Neural cell (in vitro differentiated cells): Measurements from ENCODE around the gene GJA3. TPM values are rescaled to one million over a fixed set of nuclear protein-coding genes. Genes with fewer than 3 reads are reported as not detected.

Experiments
- H2AFZ ChIP-seq: fragments of 200-600, 300-800 bp; sonication (generic), shearing (Covaris generic); 2 replicates; pipeline ENCODE4 v1.6.0; 2014; ENCODE audit warnings: low read depth, mild to moderate bottlenecking, antibody characterized with exemption, low read length, moderate library complexity
- H3F3A ChIP-seq: fragments of 200-600 bp; shearing (Covaris generic); 2 replicates; pipeline ENCODE4 v1.6.1; 2016; ENCODE audit warnings: mild to moderate bottlenecking, moderate library complexity, mixed read lengths, antibody characterized with exemption, low read length; ENCODE audit not compliant: insufficient read depth, poor library complexity, severe bottlenecking
- H3K27ac ChIP-seq: fragments of 200-600, 300-800 bp; sonication (generic), shearing (Covaris generic); 2 replicates; pipeline ENCODE4 v1.5.1; 2014; ENCODE audit warnings: mild to moderate bottlenecking, low read length, moderate library complexity
- H3K27me3 ChIP-seq: fragments of 300-800, 200-600 bp; sonication (generic), shearing (Covaris generic); 2 replicates; pipeline ENCODE4 v1.6.0; 2014; ENCODE audit warnings: mild to moderate bottlenecking, low read depth, low read length, moderate library complexity; ENCODE audit not compliant: insufficient read depth
- H3K36me3 ChIP-seq: fragments of 300-800, 200-600 bp; sonication (generic), shearing (Covaris generic); 2 replicates; pipeline ENCODE4 v1.5.1; 2014; ENCODE audit warnings: mild to moderate bottlenecking, antibody characterized with exemption, low read length, moderate library complexity; ENCODE audit not compliant: insufficient read depth
- H3K4me2 ChIP-seq: fragments of 300-800, 200-600 bp; sonication (generic), shearing (Covaris generic); 2 replicates; pipeline ENCODE4 v1.6.0; 2014; ENCODE audit warnings: mild to moderate bottlenecking, low read length
- H3K4me3 ChIP-seq: fragments of 300-800, 200-600 bp; sonication (generic), shearing (Covaris generic); 2 replicates; pipeline ENCODE4 v1.5.1; 2014; ENCODE audit warnings: mild to moderate bottlenecking, low read length, moderate library complexity
- H3K79me2 ChIP-seq: fragments of 200-600 bp; shearing (Covaris generic); replicated peaks from 2 replicates; pipeline ENCODE4 v1.6.0; 2014; ENCODE audit warnings: mild to moderate bottlenecking, low read length, moderate library complexity; ENCODE audit not compliant: insufficient read depth
- H3K9ac ChIP-seq: fragments of 300-800, 200-600 bp; sonication (generic), shearing (Covaris generic); 2 replicates; pipeline ENCODE4 v1.6.1; 2016; ENCODE audit warnings: mild to moderate bottlenecking, low read length, mixed read lengths
- H3K9me2 ChIP-seq: fragments of 200-600 bp; shearing (Covaris generic); 2 replicates; pipeline ENCODE4 v1.6.1; 2016; ENCODE audit warnings: mild to moderate bottlenecking, low read length, mixed read lengths; ENCODE audit not compliant: insufficient read depth
- H3K9me3 ChIP-seq: fragments of 200-600, 300-800 bp; sonication (generic), shearing (Covaris generic); 2 replicates; pipeline ENCODE4 v1.6.1; 2016; ENCODE audit warnings: mild to moderate bottlenecking, mixed run types, low read length, moderate library complexity, mixed read lengths
- H4K20me1 ChIP-seq: fragments of 200-600 bp; shearing (Covaris generic); 2 replicates; pipeline ENCODE4 v1.6.1; 2016; ENCODE audit warnings: mild to moderate bottlenecking, mixed run types; ENCODE audit not compliant: insufficient read depth
- EP300 ChIP-seq: fragments of 450-650 bp; conservative IDR thresholded peaks from 2 replicates; pipeline ENCODE4 v1.6.1; 2014; ENCODE audit warnings: antibody characterized with exemption, mild to moderate bottlenecking, moderate library complexity; ENCODE audit not compliant: poor library complexity, severe bottlenecking
- EZH2 ChIP-seq: fragments of 200-600, 300-800 bp; shearing (Covaris generic), sonication (generic); IDR thresholded peaks from 2 replicates; pipeline ENCODE4 v1.6.1; 2014; ENCODE audit warnings: antibody characterized with exemption, low read length, borderline replicate concordance, mild to moderate bottlenecking; ENCODE audit not compliant: insufficient read depth, poor library complexity, severe bottlenecking
- MXI1 ChIP-seq: fragments of 450-650 bp; conservative IDR thresholded peaks from 2 replicates; pipeline ENCODE4 v1.6.1; 2014; ENCODE audit warnings: antibody characterized with exemption, mild to moderate bottlenecking; ENCODE audit not compliant: poor library complexity, severe bottlenecking
- POLR2AphosphoS5 ChIP-seq: IDR thresholded peaks from 2 replicates; pipeline ENCODE4 v1.6.1; 2012
- RAD21 ChIP-seq: fragments of 450-650 bp; conservative IDR thresholded peaks from 2 replicates; pipeline ENCODE4 v1.6.1; 2014; ENCODE audit warnings: antibody characterized with exemption, mild to moderate bottlenecking, moderate library complexity
- SMC3 ChIP-seq: fragments of 450-650 bp; conservative IDR thresholded peaks from 2 replicates; pipeline ENCODE4 v1.6.1; 2014; ENCODE audit warnings: antibody characterized with exemption, mild to moderate bottlenecking, moderate library complexity; ENCODE audit not compliant: poor library complexity
- TAF1 ChIP-seq: IDR thresholded peaks from 2 replicates; pipeline ENCODE4 v1.6.1; 2012; ENCODE audit warnings: low read depth
- polyA plus RNA-seq: library from polyadenylated mRNA; depleted of rRNA; stranded (reverse); fragments of >200 nt; gene quantifications from 2 replicates; pipeline ENCODE4 v1.2.3, GENCODE V29; 2014
- TF ChIP-seq, protein P1 (sequence below): IDR thresholded peaks from 2 replicates; pipeline ENCODE4 v1.6.1; 2012; ENCODE audit warnings: borderline replicate concordance
- TF ChIP-seq, protein P2 (sequence below): fragments of 450-650 bp; IDR thresholded peaks from 2 replicates; pipeline ENCODE4 v1.5.1; 2014; ENCODE audit warnings: antibody characterized with exemption, mild to moderate bottlenecking, moderate library complexity; ENCODE audit not compliant: poor library complexity, severe bottlenecking

The GJA3 gene
- polyA plus RNA-seq, 1 donor from 2014 or later: not detected

DNA sequence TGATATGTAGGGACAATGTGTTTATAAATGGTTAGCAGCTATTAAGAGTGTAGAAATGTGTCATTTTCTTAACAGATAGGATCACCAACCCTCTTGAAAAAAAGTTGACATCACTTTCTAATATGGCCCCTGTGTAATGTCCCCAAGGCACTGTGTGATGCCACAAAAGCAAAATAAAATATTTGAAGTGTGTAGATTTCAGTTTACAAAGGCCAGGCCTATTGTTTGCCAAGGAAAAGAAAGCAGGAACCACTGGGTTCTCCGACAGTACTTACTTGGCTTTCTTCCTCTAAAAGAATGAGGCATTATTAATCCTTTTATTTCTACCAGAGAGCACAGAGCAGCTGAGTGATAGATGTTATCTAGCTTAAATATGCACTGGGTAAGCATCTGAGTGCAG is 10.5 kb upstream of the GJA3 start:
- H3K27me3 ChIP-seq: no peaks in the 10 kb centered on the region
- H3K79me2 ChIP-seq: no peaks in the 10 kb centered on the region
- H2AFZ ChIP-seq: no peak overlapping the region
- no peak overlapping the region for H3K4me3 ChIP-seq
- TF ChIP-seq RAD21 (no peak), EZH2 (no peak), SMC3 (no peak), EP300 (no peak), TAF1 (no peak), POLR2AphosphoS5 (no peak), MXI1 (no peak)
- TF ChIP-seq, protein P1, sequence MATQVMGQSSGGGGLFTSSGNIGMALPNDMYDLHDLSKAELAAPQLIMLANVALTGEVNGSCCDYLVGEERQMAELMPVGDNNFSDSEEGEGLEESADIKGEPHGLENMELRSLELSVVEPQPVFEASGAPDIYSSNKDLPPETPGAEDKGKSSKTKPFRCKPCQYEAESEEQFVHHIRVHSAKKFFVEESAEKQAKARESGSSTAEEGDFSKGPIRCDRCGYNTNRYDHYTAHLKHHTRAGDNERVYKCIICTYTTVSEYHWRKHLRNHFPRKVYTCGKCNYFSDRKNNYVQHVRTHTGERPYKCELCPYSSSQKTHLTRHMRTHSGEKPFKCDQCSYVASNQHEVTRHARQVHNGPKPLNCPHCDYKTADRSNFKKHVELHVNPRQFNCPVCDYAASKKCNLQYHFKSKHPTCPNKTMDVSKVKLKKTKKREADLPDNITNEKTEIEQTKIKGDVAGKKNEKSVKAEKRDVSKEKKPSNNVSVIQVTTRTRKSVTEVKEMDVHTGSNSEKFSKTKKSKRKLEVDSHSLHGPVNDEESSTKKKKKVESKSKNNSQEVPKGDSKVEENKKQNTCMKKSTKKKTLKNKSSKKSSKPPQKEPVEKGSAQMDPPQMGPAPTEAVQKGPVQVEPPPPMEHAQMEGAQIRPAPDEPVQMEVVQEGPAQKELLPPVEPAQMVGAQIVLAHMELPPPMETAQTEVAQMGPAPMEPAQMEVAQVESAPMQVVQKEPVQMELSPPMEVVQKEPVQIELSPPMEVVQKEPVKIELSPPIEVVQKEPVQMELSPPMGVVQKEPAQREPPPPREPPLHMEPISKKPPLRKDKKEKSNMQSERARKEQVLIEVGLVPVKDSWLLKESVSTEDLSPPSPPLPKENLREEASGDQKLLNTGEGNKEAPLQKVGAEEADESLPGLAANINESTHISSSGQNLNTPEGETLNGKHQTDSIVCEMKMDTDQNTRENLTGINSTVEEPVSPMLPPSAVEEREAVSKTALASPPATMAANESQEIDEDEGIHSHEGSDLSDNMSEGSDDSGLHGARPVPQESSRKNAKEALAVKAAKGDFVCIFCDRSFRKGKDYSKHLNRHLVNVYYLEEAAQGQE: no peak
- TF ChIP-seq, protein P2, sequence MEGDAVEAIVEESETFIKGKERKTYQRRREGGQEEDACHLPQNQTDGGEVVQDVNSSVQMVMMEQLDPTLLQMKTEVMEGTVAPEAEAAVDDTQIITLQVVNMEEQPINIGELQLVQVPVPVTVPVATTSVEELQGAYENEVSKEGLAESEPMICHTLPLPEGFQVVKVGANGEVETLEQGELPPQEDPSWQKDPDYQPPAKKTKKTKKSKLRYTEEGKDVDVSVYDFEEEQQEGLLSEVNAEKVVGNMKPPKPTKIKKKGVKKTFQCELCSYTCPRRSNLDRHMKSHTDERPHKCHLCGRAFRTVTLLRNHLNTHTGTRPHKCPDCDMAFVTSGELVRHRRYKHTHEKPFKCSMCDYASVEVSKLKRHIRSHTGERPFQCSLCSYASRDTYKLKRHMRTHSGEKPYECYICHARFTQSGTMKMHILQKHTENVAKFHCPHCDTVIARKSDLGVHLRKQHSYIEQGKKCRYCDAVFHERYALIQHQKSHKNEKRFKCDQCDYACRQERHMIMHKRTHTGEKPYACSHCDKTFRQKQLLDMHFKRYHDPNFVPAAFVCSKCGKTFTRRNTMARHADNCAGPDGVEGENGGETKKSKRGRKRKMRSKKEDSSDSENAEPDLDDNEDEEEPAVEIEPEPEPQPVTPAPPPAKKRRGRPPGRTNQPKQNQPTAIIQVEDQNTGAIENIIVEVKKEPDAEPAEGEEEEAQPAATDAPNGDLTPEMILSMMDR: no peak
- H3K9me2 ChIP-seq: no peaks in the 10 kb centered on the region
- no peaks in the 10 kb centered on the region for H3K9me3 ChIP-seq
- no peaks in the 10 kb centered on the region for H3F3A ChIP-seq
- no peak overlapping the region for H3K27ac ChIP-seq
- H3K36me3 ChIP-seq: no peaks in the 10 kb centered on the region
- no peaks in the 10 kb centered on the region for H4K20me1 ChIP-seq
- H3K4me2 ChIP-seq: no peak overlapping the region
- no peak overlapping the region for H3K9ac ChIP-seq

DNA sequence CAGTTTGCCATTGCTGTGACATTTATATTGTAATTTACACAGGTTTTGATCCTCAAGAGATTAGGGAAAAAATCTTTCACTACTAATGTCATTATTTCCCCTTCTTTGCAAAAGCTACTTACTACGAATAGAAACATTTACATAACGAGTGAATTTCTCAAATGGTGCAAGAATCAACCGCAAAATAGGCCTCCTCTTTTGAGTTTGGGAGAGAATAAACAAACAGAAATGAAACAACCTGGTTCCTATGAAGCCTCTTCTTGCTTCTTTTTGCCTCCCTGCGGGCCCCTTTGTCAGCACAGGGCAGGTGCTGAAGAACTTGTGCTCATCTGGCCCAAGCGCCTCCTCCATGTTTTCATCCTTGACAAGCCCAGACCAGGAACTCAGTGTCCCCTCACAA is 10.1 kb upstream of the GJA3 start:
- H4K20me1 ChIP-seq: no peaks in the 10 kb centered on the region
- H3K36me3 ChIP-seq: no peaks in the 10 kb centered on the region
- H3K9me3 ChIP-seq: no peaks in the 10 kb centered on the region
- H3K27ac ChIP-seq: no peak overlapping the region
- H3F3A ChIP-seq: no peaks in the 10 kb centered on the region
- H3K4me2 ChIP-seq: no peak overlapping the region
- no peaks in the 10 kb centered on the region for H3K9me2 ChIP-seq
- no peak overlapping the region for H3K4me3 ChIP-seq
- TF ChIP-seq TAF1 (no peak), EP300 (no peak), MXI1 (no peak), POLR2AphosphoS5 (no peak), SMC3 (no peak), RAD21 (no peak), EZH2 (no peak)
- TF ChIP-seq, protein P2: no peak
- TF ChIP-seq, protein P1: no peak
- H3K79me2 ChIP-seq: no peaks in the 10 kb centered on the region
- H3K27me3 ChIP-seq: no peaks in the 10 kb centered on the region
- no peak overlapping the region for H3K9ac ChIP-seq
- no peak overlapping the region for H2AFZ ChIP-seq
